ENCODE measurements around the gene FGF19. TPM values are rescaled to one million over a fixed set of nuclear protein-coding genes. Genes with fewer than 3 reads are reported as not detected.

The FGF19 gene
- total RNA-seq, 6 experiments from 2014 or later = 0.18 TPM; not detected in 5

- no peaks in the 10 kb centered on the region for H3K27me3 ChIP-seq
- peaks cover 0 to 9% (median 4%) of the 10 kb centered on the region in 4 donors for H3K4me1 ChIP-seq
- H3K36me3 ChIP-seq = peaks cover 0 to 11% (median 4%) of the 10 kb centered on the region in 4 donors
- H3K27ac ChIP-seq = no peak overlapping the region
- intact Hi-C loops (cut with DNase I) = no loop called here
- no peak overlapping the region for H3K4me3 ChIP-seq
- DNase-seq = no peak
- TF ChIP-seq POLR2A (IDR thresholded peaks at IDR 0.05) (no peak), CTCF (IDR thresholded peaks at IDR 0.05) (no peak)
- ATAC-seq = no peak
- 83% methylated on average over 10 of the region's 19 CpGs for WGBS (ENCODE audit: insufficient coverage, low coverage, low lambda C conversion rate, missing lambda C conversion rate)
- no peaks in the 10 kb centered on the region for H3K9me3 ChIP-seq
Measured at GRCh38 chr11:69669486-69669885, 34.3 kb downstream of the FGF19 start.

GRCh38 chr11:69667619-69668604 is 35.9 kb downstream of the FGF19 start:
- H3K9me3 ChIP-seq = no peaks in the 10 kb centered on the region
- 71% methylated on average over 15 of the region's 26 CpGs for WGBS (ENCODE audit: insufficient coverage, low coverage, low lambda C conversion rate, missing lambda C conversion rate)
- H3K4me3 ChIP-seq = no peak overlapping the region
- peak in 1 of 3 donors; percentile 49 for DNase-seq
- intact Hi-C loops (cut with DNase I) = no loop called here
- peak in 3 of 4 donors; percentile 38 to 53 (median 52) for ATAC-seq
- H3K36me3 ChIP-seq = peaks cover 0 to 11% (median 4%) of the 10 kb centered on the region in 4 donors
- TF ChIP-seq POLR2A (IDR thresholded peaks at IDR 0.05) (no peak), CTCF (IDR thresholded peaks at IDR 0.05) (no peak)
- no peaks in the 10 kb centered on the region for H3K4me1 ChIP-seq
- no peak overlapping the region for H3K27ac ChIP-seq
- H3K27me3 ChIP-seq = no peaks in the 10 kb centered on the region

DNA sequence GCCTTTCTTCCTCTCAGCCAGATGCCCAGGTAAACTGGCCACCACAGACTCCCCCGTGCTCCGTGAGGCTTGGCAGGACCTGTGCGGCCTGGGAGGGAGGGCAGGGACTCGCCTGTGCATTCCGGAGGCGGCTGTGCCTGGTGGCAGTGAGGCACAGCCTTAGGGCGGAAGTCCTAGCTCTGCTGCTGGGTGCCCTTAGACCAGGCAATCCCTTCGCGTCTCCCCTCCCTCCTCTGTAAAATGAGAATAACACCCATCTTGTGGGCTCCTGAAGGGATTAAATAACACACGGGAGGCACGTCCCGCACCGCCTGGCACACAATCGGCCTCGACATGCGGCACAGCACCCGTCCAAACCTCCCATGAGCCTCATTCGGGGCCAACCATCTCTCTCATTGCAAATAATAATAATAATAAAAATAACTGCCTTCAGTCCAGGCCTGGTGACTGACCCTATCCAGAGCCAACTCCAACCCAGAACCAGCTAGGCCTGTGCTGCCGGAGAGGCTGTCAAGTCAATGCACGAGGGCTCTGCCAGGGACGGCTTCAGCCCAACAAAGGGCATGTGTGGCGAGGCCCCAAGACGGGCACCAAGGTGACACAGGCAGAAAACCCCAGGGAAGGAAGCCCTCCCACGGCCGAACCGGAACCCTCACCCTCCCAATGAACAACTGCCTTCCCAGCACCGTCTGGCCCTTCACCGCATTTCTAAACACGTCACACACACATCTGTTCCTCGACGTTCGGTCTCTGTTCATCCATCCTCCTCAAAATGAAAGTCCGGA is 36.9 kb downstream of the FGF19 start:
- Histone ChIP-seq H3K27me3 (no peaks in the 10 kb centered on the region), H3K4me1 (no peaks in the 10 kb centered on the region), H3K36me3 (peaks cover 0 to 9% (median 4%) of the 10 kb centered on the region in 4 donors), H3K9me3 (no peaks in the 10 kb centered on the region), H3K27ac (no peak overlapping the region), H3K4me3 (no peak overlapping the region)
- WGBS (ENCODE audit: insufficient coverage, low coverage, low lambda C conversion rate, missing lambda C conversion rate) = 95% methylated on average over 14 of the region's 33 CpGs
- DNase-seq (no peak), ATAC-seq (no peak)
- intact Hi-C loops (cut with DNase I) = no loop called here
- TF ChIP-seq POLR2A (IDR thresholded peaks at IDR 0.05) (no peak), CTCF (IDR thresholded peaks at IDR 0.05) (no peak)

- no peak for DNase-seq
- intact Hi-C loops (cut with DNase I) = no loop called here
- peaks cover 0 to 3% (median under 1%) of the 10 kb centered on the region in 4 donors for H3K36me3 ChIP-seq
- WGBS (ENCODE audit: insufficient coverage, low coverage, low lambda C conversion rate, missing lambda C conversion rate) = 88% methylated on average over 3 of the region's 14 CpGs
- no peak for ATAC-seq
- no peaks in the 10 kb centered on the region for H3K9me3 ChIP-seq
- H3K4me3 ChIP-seq = no peak overlapping the region
- no peaks in the 10 kb centered on the region for H3K4me1 ChIP-seq
- H3K27me3 ChIP-seq = no peaks in the 10 kb centered on the region
- TF ChIP-seq CTCF (IDR thresholded peaks at IDR 0.05) (no peak), POLR2A (IDR thresholded peaks at IDR 0.05) (no peak)
- no peak overlapping the region for H3K27ac ChIP-seq
Measured at GRCh38 chr11:69666261-69666660, 37.6 kb downstream of the FGF19 start.

All from right lobe of liver (tissue), 6 donors.